HG03469 (cell line): Measurements from ENCODE around the gene PTGFRN.
"Not testable (repeated sequence)": the region's sequence is repeated elsewhere in the genome, so short reads cannot be mapped to it uniquely, and the experiment has no call there.

Experiments
- ATAC-seq: cut with Tn5 transposase; IDR thresholded peaks from one replicate; pipeline ENCODE4 v1.9.1; 2021; ENCODE audit warnings: mild to moderate bottlenecking, moderate library complexity, moderate number of reproducible peaks; ENCODE audit not compliant: unreplicated experiment

Gene PTGFRN

DNA sequence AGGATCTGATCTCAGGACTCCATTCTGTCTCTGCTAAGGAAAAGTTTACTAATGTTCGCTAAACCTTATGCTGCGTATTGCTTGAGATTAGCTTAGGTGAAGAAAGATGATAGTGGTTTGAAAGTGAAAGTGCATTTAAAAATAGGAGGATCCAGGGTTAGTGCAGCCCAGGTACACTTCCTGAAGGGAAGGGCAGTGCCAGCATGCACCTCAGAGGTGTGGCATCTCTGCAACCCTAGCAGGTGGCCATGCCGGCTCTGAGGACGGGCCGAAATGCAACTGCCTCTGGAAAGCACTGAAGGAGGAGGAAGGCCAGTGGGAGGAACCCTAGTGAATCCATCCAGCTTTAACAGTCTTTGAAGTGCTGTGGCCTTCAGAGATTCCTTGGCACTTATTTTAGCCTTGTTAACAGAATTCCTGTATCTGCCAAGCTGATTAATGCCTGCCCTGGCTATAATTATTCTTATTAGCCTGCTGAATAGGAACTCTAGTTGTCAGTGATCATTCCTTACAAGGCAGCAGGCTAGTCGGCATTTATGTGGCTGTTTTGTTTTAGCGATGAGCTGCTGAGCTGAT lies 5.5 kb downstream of the PTGFRN start:
- ATAC-seq, result no peak

- ATAC-seq, result no peak
These were observed 6.3 kb downstream of the PTGFRN start for GRCh38 chr1:116916002-116916401.

- ATAC-seq, result no peak
These were observed 7.1 kb downstream of the PTGFRN start for GRCh38 chr1:116916533-116917445.

- no peak for ATAC-seq
These were observed 9.1 kb downstream of the PTGFRN start for GRCh38 chr1:116918714-116919357.

DNA sequence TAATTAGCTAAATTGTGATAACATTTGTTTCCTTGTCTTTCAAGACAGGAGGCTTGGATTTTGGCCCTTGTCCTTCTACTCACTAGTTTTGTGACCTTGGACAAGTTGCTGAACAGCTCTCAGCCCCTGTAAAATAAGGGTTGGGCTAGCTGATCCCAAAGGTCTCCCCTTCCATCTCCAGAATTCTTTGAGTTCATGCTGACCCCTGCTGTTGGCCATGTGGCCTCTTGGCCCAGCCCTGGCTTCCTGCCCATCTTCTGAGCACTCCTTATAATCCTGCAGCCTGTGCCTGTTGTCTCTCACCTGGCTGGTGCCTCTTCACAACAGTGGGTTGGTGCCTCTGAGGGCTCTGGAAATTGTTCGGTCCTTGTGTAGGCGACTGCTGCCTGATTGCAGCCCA lies 10.1 kb downstream of the PTGFRN start:
- no peak for ATAC-seq

GRCh38 chr1:116920211-116920610 lies 10.5 kb downstream of the PTGFRN start:
- ATAC-seq, result no peak

DNA sequence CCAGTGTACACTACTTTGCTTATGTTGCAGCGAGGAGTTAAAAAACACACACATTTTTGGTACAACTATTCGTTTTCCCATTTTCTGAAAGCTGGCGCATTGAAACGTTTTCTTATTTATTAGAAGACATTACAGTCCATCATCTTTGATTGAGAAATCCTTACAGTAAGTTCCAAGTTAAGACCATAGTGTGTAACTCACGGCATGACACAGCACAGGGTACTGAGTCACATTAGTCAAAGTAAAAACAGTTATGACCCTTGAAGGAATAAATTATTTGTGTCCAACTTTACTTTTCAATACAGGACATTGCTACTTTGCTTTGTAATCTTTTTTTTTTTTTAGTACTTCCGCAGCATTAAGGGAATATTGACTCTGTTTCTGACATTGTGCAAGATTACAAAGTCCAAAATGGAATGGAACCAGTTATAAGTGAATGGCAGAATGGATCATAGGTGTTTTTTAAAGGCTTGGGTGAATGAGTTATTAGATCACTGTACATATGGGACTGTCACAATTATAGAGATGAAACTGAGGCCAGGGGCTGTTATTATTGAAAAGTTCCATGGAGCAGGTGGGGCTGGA lies 11.7 kb downstream of the PTGFRN start:
- ATAC-seq, result no peak

DNA sequence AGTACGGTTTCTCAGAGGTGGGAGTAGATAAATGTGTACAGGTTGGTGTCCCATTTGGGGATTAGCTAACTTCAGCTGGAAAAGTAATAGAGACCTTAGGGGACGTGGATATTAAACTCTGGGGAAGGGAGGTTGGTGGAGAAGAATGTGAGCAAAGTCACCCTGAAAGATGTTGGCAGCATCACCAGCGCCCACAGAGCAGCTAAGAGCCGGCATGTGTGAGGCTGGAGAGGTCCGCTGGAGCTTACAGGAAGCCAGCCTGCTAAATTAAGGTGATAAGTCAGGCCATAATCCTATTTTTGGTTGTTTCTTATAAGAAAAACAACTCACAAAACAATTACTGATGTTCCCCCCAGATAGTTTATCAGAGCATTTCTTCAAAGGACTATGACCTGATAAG lies 12.2 kb downstream of the PTGFRN start:
- no peak for ATAC-seq

DNA sequence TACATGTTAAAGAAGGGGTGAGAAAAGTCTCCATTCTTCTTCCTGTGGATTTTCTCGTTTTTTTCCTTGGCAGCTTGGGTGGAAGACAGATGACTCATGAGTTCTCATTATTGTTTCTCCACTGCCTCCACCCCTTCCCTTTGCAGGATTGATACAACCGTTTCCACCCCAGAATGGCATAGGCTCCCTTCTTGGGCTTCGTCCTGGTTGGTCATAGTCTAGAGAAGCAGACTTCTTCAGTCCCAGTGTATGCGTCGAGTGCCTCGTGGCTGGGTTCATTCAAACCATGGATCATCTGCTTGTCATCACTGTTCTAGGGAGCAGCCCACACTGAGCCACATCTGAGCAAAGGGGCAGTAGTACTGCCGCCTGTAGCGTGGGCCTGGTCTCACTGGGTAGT lies 13.7 kb downstream of the PTGFRN start:
- ATAC-seq, result no peak

- no peak for ATAC-seq
These were observed 17.5 kb downstream of the PTGFRN start for GRCh38 chr1:116927049-116927798.

- no peak for ATAC-seq
These were observed 20.4 kb downstream of the PTGFRN start for GRCh38 chr1:116929961-116930592.

- no peak for ATAC-seq
These were observed 21.6 kb downstream of the PTGFRN start for GRCh38 chr1:116931016-116931918.

DNA sequence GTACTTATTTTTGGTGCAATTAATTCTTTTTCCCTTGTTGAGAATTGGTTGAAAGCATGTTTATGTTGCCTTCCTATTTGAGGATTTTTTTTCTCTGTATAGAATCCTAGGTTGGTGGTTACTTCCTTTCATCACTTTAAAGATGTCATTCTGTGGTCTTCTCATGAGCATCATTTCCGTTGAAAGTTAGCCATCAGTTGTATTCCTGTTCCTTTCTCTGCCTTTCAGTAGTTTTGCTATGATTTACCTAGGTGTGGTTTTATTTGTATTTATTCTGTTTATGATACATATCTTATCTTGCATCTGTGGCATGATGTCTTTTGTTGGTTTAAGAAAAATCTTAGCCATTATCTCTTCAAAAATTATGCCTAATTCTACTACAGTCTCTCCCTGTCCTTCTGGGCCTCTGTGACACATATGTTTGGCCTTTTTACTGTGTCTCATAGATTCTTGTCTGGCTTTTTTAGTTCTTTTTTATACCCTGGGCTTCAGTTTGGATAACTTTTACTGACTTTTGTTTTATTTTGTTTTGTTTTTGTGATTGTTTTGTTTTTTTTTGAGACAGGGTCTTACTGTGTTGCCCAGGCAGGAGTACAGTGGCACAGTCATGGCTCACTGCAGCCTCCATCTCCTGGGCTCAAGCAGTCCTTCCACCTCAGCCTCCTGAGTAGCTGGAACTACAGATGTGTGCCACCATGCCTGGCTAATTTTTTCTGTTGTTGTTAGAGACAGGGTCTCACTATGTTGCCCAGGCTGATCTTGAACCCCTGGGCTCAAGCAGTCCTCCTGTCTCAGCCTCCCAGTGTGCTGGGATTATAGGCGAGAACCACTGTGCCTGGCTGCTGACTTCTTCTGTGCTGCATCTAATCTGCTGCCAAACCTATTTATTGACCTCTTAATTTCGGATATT lies 24.1 kb downstream of the PTGFRN start:
- no peak for ATAC-seq

- no peak for ATAC-seq
These were observed 25.0 kb downstream of the PTGFRN start for GRCh38 chr1:116934586-116935207.

DNA sequence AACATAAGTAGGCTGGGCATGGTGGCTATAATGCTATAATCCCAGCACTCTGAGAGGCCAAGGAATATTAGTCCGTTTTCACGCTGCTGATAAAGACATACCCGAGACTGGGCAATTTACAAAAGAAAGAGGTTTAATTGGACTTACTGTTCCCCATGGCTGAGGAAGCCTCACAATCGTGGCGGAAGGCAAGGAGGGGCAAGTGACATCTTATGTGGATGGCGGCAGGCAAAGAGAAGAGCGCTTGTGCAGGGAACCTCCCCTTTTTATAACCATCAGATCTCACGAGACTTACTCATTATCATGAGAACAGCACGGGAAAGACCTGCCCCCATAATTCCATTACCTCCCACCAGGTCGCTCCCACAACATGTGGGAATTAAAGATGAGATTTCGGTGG lies 28.5 kb downstream of the PTGFRN start:
- no peak for ATAC-seq

GRCh38 chr1:116939780-116940543 lies 30.2 kb downstream of the PTGFRN start:
- ATAC-seq, result not testable (repeated sequence)
